GM23248 (cell line): Measurements from ENCODE around the gene ATE1. TPM values are rescaled to one million over a fixed set of nuclear protein-coding genes. Genes with fewer than 3 reads are reported as not detected.

Experiments
- DNase-seq: peaks from one replicate; pipeline ENCODE4 v3.0.0-alpha.2; 2015
- H2AFZ ChIP-seq: fragments of 200-600 bp; sonication (generic); 2 replicates; pipeline ENCODE4 v1.6.1; 2016; ENCODE audit warnings: antibody characterized with exemption
- H3F3A ChIP-seq: fragments of 200-600 bp; sonication (generic); 2 replicates; pipeline ENCODE4 v1.6.1; 2016; ENCODE audit warnings: mild to moderate bottlenecking, antibody characterized with exemption, mixed run types; ENCODE audit not compliant: insufficient read depth
- H3K27ac ChIP-seq: fragments of 200-600 bp; sonication (generic); 2 replicates; pipeline ENCODE4 v1.5.1; 2016; ENCODE audit warnings: mild to moderate bottlenecking
- H3K27me3 ChIP-seq: fragments of 200-600 bp; sonication (generic); replicated peaks from 2 replicates; pipeline ENCODE4 v1.6.1; 2016; ENCODE audit warnings: mild to moderate bottlenecking; ENCODE audit not compliant: insufficient read depth
- H3K36me3 ChIP-seq: fragments of 200-600 bp; sonication (generic); 2 replicates; pipeline ENCODE4 v1.6.1; 2016; ENCODE audit warnings: low read depth, mild to moderate bottlenecking
- H3K4me1 ChIP-seq: fragments of 200-600 bp; sonication (generic); 2 replicates; pipeline ENCODE4 v1.6.1; 2016; ENCODE audit warnings: mild to moderate bottlenecking; ENCODE audit not compliant: insufficient read depth
- H3K4me2 ChIP-seq: fragments of 200-600 bp; sonication (generic); one replicate; pipeline ENCODE4 v1.6.1; 2016; ENCODE audit warnings: mild to moderate bottlenecking; ENCODE audit not compliant: unreplicated experiment
- H3K4me3 ChIP-seq: fragments of 200-600 bp; sonication (generic); 2 replicates; pipeline ENCODE4 v1.5.1; 2016; ENCODE audit warnings: mild to moderate bottlenecking
- H3K79me2 ChIP-seq: fragments of 200-600 bp; sonication (generic); 2 replicates; pipeline ENCODE4 v1.6.1; 2016; ENCODE audit warnings: mild to moderate bottlenecking; ENCODE audit not compliant: insufficient read depth
- H3K9ac ChIP-seq: fragments of 200-600 bp; sonication (generic); 2 replicates; pipeline ENCODE4 v1.6.1; 2016; ENCODE audit warnings: mild to moderate bottlenecking
- H3K9me2 ChIP-seq: fragments of 200-600 bp; sonication (generic); 2 replicates; pipeline ENCODE4 v1.6.1; 2016; ENCODE audit warnings: mixed run types, mild to moderate bottlenecking, moderate library complexity; ENCODE audit not compliant: insufficient read depth
- H3K9me3 ChIP-seq: fragments of 200-600 bp; sonication (generic); one replicate; pipeline ENCODE4 v1.6.1; 2017; ENCODE audit warnings: low read depth
- H4K20me1 ChIP-seq: fragments of 200-600 bp; sonication (generic); 2 replicates; pipeline ENCODE4 v1.6.0; 2016; ENCODE audit not compliant: insufficient read depth
- EZH2 ChIP-seq: fragments of 200-600 bp; sonication (generic); IDR thresholded peaks from 2 replicates; pipeline ENCODE4 v1.6.1; 2018; ENCODE audit warnings: antibody characterized with exemption, mild to moderate bottlenecking; ENCODE audit not compliant: insufficient read depth, poor library complexity, severe bottlenecking
- EZH2phosphoT487 ChIP-seq: fragments of 200-600 bp; sonication (generic); IDR thresholded peaks from 2 replicates; pipeline ENCODE4 v1.6.1; 2018; ENCODE audit warnings: antibody characterized with exemption, moderate library complexity, mild to moderate bottlenecking, low read depth; ENCODE audit not compliant: insufficient read depth
- WGBS, 2 experiments: methylation state at CpG; one replicate each; pipeline ENCODE4 v1.1.6; 2015 to 2017; ENCODE audit warnings: low lambda C conversion rate in 2 of 2, low coverage in 1 of 2; ENCODE audit errors: missing lambda C conversion rate in 2 of 2; 5-methylcytosine and 5-hydroxymethylcytosine counted together
- in situ Hi-C: fragments of 300-500 bp; cut with MboI; formaldehyde crosslinking; loops from 2 replicates; pipeline ENCODE4 v1.15.0; 2020
- polyA plus RNA-seq: library from polyadenylated mRNA; unstranded; fragments of >200 nt; fragmentation: Nextera tagmentation; extraction: Ambion mirVana; gene quantifications from 2 replicates; pipeline ENCODE4 v1.2.1, GENCODE V29; 2016
- total RNA-seq: library from RNA; depleted of rRNA; stranded (reverse); fragments of >200 nt; shearing (Covaris generic); gene quantifications from 2 replicates; pipeline ENCODE4 v1.2.3, GENCODE V29; 2014

Gene ATE1
- total and polyA plus RNA-seq, 2 experiments from 2014 or later: 14.8 to 19.1 TPM

DNA sequence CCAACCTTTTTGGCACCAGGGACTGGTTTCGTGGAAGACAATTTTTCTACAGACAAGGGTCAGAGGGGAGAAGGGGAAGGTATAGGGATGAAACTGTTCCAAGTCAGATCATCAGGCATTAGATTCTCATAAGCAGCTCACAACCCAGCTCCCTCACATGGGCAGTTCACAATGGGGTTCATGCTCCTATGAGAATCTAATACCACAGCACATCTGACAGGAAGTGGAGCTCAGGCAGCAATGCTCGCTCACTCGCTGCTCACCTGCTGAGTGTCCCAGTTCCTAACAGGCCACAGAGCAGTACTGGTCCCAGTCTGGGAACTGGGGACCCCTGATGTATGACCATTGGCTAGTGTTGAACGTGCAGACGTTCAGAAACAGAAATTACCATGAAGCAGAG lies 63.7 kb downstream of the ATE1 start:
- Histone ChIP-seq H3K9ac (no peak overlapping the region), H3K4me1 (no peaks in the 10 kb centered on the region), H3K27ac (no peak overlapping the region), H3K9me3 (no peaks in the 10 kb centered on the region), H3K4me2 (no peak overlapping the region), H3K36me3 (peaks cover 3% of the 10 kb centered on the region; the same call in 1 of the 2 replicates), H3K79me2 (no peaks in the 10 kb centered on the region), H4K20me1 (no peaks in the 10 kb centered on the region), H3K9me2 (no peaks in the 10 kb centered on the region), H3K4me3 (no peak overlapping the region), H2AFZ (no peak overlapping the region), H3F3A (no peaks in the 10 kb centered on the region), H3K27me3 (no peaks in the 10 kb centered on the region)
- in situ Hi-C loops: no loop called here
- WGBS, 2 experiments: 84 to 90% methylated on average over 5 of the region's 5 CpGs
- TF ChIP-seq EZH2phosphoT487: no peak
- no peak for TF ChIP-seq EZH2
- DNase-seq: no peak

- Histone ChIP-seq H3K9me2 (no peaks in the 10 kb centered on the region), H3F3A (no peaks in the 10 kb centered on the region), H3K79me2 (no peaks in the 10 kb centered on the region), H3K36me3 (no peaks in the 10 kb centered on the region), H4K20me1 (no peaks in the 10 kb centered on the region), H2AFZ (no peak overlapping the region), H3K4me1 (no peaks in the 10 kb centered on the region), H3K4me3 (no peak overlapping the region), H3K9ac (no peak overlapping the region), H3K9me3 (no peaks in the 10 kb centered on the region), H3K4me2 (no peak overlapping the region), H3K27me3 (no peaks in the 10 kb centered on the region), H3K27ac (no peak overlapping the region)
- TF ChIP-seq EZH2 (no peak), EZH2phosphoT487 (no peak)
- in situ Hi-C loops: no loop called here
- DNase-seq: no peak
- 99 to 100% methylated on average over 4 of the region's 4 CpGs for WGBS, 2 experiments
These were observed 65.2 kb downstream of the ATE1 start for GRCh38 chr10:121862649-121863048.

- no peaks in the 10 kb centered on the region for H3K27me3 ChIP-seq
- H3K79me2 ChIP-seq: no peaks in the 10 kb centered on the region
These were observed 65.8 kb downstream of the ATE1 start for GRCh38 chr10:121862042-121862441.

GRCh38 chr10:121860810-121861209 lies 67.0 kb downstream of the ATE1 start:
- Histone ChIP-seq H3K27ac (no peak overlapping the region), H3K36me3 (no peaks in the 10 kb centered on the region), H2AFZ (no peak overlapping the region), H3K9me2 (no peaks in the 10 kb centered on the region), H3K4me2 (no peak overlapping the region), H3K9me3 (no peaks in the 10 kb centered on the region), H3K4me3 (no peak overlapping the region), H4K20me1 (no peaks in the 10 kb centered on the region), H3F3A (no peaks in the 10 kb centered on the region), H3K27me3 (no peaks in the 10 kb centered on the region), H3K4me1 (no peaks in the 10 kb centered on the region), H3K79me2 (no peaks in the 10 kb centered on the region), H3K9ac (no peak overlapping the region)
- WGBS, 2 experiments: 77 to 95% methylated on average over 3 of the region's 3 CpGs
- DNase-seq: no peak
- TF ChIP-seq EZH2phosphoT487 (no peak), EZH2 (no peak)
- in situ Hi-C loops: no loop called here

More at GRCh38 chr10:121862042-121862441, 65.8 kb downstream of the ATE1 start:
- no peak overlapping the region for H3K4me3 ChIP-seq
- H3F3A ChIP-seq: no peaks in the 10 kb centered on the region
- no peak overlapping the region for H3K27ac ChIP-seq
- in situ Hi-C loops: no loop called here
- no peaks in the 10 kb centered on the region for H4K20me1 ChIP-seq
- no peaks in the 10 kb centered on the region for H3K9me2 ChIP-seq
- H3K4me1 ChIP-seq: no peaks in the 10 kb centered on the region
- no peak overlapping the region for H2AFZ ChIP-seq
- no peaks in the 10 kb centered on the region for H3K9me3 ChIP-seq
- no peak overlapping the region for H3K4me2 ChIP-seq
- H3K36me3 ChIP-seq: no peaks in the 10 kb centered on the region
- no peak overlapping the region for H3K9ac ChIP-seq
- no peak for TF ChIP-seq EZH2
- TF ChIP-seq EZH2phosphoT487: no peak
- no peak for DNase-seq
- 97 to 98% methylated on average over 7 of the region's 7 CpGs for WGBS, 2 experiments
